Hematopoietic multipotent progenitor cell treated with erythropoietin and hydrocortisone succinate and interleukin-3 and kit ligand, for 4 days (in vitro differentiated cells): ENCODE data around the gene WNT9B.

Experiments used
- DNase-seq: peaks from one replicate; pipeline ENCODE4 v3.0.0-alpha.2; 2015

Gene WNT9B, protein sequence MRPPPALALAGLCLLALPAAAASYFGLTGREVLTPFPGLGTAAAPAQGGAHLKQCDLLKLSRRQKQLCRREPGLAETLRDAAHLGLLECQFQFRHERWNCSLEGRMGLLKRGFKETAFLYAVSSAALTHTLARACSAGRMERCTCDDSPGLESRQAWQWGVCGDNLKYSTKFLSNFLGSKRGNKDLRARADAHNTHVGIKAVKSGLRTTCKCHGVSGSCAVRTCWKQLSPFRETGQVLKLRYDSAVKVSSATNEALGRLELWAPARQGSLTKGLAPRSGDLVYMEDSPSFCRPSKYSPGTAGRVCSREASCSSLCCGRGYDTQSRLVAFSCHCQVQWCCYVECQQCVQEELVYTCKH

DNA sequence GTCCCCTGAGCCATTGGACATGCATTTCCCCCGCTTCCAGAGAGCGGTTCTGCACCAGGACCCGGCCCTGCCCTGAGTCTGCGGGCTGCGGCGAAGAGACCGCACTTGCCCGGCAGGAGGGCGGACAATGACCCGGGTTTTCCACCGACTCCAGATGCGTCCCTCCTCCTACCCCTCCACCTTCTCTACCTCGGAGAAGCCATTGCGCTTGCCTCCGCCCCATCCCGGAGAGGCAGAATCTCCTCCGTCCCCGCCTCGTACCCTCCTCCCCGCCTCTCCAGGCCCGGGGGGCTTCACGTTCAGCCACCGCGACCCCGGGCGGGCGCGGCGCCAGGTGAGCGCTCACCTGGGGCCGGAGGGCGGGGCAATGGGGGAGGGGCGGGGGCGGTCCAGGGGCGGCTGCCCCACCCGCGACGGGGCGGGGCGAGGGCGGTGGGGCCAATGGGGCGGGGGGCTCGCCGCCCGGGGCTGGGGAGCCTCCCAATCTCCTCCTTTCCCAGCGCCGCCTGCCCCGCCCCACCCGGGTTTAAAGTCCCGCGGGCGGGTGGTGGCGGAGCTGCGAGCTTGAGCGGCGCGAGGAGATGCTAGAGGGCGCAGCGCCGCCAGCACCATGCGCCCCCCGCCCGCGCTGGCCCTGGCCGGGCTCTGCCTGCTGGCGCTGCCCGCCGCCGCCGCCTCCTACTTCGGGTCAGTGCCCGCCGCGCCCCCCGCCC is at the start of gene WNT9B:
Gene WNT9B (plus strand): TSS at position 555 of the 713 bp plus-strand sequence. CDS start 56 bp downstream, at position 611.
- DNase-seq, result peak; percentile 54

GRCh38 chr17:46802800-46803199 is 48.6 kb upstream of the WNT9B start:
- no peak for DNase-seq

DNA sequence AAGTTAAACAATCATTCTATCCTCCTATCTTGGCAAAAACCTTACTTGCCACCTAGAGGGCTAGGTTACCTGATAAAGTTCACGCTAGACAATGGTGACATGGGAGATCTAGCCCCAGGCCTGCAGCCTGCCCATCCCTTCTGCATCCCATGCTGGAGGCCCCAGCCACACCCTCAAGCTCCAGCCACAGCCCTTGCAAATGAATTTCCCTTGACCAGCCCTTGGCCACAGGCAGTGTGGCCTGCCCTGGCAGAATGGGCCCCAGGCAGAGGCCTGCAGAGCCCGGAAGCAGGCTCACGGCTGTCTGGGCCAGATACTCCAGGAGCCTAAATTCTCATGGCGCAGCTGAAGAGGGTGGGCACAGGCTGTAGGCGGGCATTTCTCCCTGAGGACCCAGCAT is 47.8 kb upstream of the WNT9B start:
- no peak for DNase-seq

GRCh38 chr17:46805771-46806170 is 45.6 kb upstream of the WNT9B start:
- DNase-seq, result no peak

GRCh38 chr17:46809110-46809571 is 42.2 kb upstream of the WNT9B start:
- no peak for DNase-seq

DNA sequence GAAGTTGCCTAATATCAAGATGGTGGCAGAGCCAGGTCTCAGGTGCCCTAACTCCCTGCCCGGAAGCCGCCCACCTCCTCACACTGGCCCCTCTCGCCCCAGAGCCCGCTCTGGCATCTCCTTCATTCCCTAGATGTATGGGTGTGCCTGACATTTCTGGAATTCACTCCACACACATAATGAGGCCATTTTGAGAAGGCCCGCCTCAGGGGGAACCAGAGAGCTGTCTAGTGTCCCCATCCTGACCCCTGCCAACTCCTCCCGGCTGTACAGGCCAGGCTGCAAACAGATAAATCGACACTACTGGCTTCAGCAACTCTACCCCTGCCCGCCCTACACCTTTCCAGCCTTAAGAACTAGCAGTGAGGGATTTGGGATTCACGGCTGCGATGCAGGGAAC is 40.5 kb upstream of the WNT9B start:
- no peak for DNase-seq

DNA sequence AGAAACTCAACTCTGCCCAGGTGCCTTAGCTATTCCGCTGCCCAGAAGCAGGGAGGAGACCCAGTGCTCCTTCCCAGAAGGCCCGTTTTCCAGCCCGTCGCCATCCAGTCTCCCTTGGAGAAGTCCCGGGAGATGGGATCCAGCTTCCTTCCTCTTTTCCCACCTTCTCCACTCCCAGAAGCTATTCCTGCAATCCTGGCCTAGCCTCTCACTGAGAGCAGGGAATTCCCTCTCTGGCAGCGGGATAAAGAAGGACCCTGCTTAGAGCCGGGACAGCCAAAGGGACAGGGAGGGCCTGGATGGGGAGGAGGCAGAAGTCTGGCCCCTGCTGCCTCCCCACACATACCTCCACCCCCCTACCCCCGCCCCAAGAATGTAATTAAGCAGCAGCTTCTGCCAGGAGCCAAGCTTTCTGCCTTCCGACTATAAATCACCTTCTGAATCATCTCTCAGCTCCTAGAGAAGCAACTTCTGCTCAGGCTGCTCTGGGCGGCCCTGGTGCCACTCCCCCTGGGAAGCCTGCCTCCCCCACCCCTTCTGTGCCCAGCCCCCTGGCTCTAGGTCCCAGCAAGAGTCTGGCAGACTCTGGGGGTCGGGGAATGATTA is 39.3 kb upstream of the WNT9B start:
- no peak for DNase-seq

DNA sequence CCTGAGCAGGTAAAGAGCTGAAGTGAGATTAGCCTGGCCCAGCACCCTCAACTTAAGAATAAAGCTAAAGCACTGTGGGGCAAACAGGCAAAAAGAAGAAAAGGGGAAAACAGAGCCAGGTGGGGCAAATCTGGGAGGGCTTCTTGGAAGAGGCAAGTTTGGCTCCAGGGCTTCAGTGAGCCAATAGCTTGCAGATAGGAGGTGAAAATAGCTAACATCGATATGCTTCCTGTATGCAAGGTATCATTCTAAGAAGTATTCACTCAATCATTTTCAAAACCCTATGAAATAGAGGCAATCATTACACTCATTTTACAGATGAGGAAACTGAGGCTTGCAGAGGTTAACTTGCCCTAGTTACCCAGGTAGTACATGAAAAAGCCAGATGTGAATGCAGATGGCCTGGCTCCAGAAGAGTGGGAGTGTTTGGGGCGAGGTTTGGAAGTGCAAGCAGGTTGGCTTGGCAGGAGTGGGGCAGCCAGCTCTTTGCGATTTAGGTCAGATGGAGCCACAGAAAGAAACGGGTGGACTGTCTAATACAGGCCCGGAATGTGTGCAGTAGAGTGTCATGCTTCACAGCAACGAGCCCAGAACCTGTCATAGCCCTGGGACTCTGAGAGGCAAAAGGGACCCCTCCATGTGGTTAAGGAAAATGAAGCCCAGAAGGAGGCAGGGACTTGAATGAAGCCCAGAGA is 38.6 kb upstream of the WNT9B start:
- DNase-seq, result no peak

GRCh38 chr17:46813920-46814319 is 37.5 kb upstream of the WNT9B start:
- no peak for DNase-seq

DNA sequence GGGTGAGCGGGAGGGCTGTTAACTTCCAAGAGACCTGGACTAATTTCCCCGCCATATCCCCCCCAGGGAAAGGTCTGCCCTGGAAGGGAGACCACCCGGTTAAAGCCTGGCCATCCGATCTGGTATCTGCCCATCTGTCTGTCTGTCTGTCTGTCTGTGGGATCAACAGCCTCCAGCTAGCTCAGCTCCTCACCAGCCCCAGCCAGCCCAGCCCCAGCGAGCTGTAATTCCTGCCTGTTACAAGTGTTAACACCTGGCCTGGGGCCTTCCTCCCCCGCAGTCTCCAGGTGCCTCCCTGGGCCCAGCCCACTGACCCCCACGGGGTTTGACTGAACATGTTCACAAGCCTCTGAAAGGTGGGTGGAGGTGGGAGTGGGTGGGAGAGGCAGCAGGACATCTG is 36.9 kb upstream of the WNT9B start:
- no peak for DNase-seq

GRCh38 chr17:46815474-46816353 is 35.7 kb upstream of the WNT9B start:
- no peak for DNase-seq

DNA sequence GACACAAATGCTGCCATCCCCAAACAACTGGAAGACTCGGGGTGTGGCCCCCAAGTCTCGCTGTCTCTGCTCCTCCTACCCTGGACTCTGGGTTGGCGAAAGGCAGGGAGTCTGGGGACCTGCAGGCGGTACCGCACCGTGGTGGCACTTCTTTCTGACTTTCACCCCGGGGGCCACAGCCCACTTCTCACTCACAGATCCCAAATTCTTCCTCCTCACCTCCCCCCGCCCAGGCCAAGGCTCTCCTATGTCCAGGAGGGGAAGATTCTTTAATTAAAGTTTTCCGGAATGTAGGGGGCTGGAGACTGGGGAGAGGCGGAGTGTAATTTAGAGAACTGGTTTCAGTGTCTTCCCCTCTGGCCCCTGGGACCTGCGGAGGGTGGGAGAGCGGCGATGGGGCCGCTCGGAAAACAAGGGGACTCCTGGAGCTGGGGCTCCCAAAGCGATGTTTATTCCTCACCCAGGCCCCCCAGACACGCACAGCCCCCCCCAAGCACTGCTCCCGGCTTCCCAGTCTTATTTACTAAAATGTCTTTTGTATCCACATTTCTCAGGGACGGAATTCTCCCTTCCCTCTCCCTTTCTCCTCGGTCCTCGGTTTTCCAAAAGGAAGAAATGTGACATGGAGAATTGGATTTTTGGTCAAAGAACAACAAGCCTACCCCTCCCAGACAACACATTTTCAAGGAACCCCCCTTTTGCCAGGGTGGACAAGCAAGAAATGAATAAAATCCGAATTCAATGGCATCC is 34.1 kb upstream of the WNT9B start:
- no peak for DNase-seq

- no peak for DNase-seq
These were observed 33.5 kb upstream of the WNT9B start for GRCh38 chr17:46817901-46818209.

DNA sequence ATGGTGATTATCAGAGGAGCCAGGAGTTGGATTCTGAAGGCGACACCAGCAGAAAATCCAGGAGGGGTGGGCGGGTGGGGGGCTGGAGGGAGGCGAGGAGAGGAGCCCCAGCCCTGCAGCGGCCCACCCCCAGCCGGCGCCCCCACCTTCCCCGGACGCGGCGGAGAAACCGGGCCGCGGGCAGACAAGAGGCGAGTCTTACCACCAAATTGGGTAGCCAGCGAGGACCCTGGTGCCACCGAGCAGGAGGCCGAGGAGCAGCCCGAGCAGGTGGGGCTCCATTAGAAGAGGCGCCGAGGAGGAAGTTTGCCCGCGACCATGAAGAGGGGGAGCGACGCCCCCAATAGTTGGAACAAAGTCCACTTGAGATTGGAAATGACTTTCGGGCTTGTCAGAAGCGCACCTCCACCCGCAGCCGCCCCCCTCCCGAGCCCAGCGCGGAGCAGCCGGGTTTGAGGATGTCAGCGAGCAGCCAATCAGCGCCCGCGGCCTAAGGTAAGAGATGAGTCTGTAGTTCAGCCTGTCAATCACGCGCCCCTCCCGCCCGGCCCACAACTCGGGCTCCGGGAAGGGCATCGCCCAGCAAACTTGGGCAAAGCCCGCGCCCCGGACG is 33.0 kb upstream of the WNT9B start, which contains the start of gene WNT3:
Gene WNT3 (minus strand): TSS at position 377 of the 613 bp plus-strand sequence. CDS start 95 bp downstream, at position 282.
- DNase-seq, result peak; percentile 52

- peak; percentile 63 for DNase-seq
These were observed 32.2 kb upstream of the WNT9B start for GRCh38 chr17:46818929-46819859.

DNA sequence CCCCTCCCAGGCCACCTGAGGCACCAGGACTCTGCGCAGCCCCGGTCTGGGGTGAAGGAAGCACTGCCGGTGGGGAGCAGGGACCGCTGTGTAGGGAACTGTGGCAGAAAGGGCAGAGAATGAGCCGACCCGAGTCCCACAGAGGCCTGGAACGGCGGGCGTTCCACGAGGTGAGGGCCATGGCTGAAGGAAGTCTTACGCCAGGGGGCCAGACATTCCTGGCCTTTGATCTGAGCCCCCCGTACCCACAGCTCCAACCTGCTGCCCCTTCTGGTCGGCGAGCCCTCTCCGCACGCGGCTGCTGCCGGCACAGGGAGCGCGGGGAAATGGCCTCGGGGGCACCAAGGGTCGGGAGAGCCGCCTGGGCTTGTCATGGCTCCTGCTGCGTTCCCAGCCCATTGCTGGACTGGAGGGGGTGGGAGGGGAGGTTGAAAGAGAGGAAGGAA is 31.5 kb upstream of the WNT9B start:
- no peak for DNase-seq

DNA sequence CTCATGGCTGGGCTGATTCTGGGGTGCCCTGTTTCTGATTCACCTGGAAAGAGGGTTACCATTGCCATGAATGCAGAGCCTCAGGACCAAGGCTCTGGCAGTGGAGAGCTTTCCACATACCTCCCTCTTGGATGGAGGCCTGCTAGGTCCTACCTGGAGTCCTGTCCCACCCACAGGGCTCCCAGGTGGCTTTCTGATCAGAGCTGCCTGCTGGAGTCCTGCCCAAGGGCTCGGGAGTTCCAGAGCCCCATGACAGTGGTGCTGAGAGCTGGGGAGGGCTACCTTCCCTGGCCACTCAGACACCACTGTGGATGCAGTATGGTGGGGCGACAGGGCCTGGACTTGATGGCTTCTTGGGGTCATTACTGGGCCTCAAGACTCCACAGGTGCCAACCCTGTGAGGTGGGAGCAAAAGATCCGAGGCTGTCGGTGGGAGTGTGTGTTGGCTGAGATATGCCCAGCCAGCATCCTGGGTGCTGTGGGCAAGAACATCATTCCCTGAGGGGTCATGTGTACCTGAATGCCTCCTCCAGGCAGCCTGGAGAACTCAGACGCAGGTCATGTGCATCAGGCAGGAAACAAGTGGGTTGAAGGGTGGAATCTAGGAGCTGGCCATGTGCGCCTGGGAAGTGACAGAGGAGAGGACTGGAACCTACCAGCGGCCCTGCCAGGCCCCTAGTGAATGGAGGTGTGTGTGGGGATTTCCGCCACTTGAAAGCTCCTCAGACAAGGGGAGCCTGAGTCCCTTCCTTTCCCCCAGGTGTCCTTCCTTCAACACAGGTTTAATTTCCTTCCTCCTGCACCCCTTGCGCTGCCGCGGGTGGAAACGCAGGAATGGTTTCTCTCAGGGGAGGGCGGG is 30.6 kb upstream of the WNT9B start:
- no peak for DNase-seq

DNA sequence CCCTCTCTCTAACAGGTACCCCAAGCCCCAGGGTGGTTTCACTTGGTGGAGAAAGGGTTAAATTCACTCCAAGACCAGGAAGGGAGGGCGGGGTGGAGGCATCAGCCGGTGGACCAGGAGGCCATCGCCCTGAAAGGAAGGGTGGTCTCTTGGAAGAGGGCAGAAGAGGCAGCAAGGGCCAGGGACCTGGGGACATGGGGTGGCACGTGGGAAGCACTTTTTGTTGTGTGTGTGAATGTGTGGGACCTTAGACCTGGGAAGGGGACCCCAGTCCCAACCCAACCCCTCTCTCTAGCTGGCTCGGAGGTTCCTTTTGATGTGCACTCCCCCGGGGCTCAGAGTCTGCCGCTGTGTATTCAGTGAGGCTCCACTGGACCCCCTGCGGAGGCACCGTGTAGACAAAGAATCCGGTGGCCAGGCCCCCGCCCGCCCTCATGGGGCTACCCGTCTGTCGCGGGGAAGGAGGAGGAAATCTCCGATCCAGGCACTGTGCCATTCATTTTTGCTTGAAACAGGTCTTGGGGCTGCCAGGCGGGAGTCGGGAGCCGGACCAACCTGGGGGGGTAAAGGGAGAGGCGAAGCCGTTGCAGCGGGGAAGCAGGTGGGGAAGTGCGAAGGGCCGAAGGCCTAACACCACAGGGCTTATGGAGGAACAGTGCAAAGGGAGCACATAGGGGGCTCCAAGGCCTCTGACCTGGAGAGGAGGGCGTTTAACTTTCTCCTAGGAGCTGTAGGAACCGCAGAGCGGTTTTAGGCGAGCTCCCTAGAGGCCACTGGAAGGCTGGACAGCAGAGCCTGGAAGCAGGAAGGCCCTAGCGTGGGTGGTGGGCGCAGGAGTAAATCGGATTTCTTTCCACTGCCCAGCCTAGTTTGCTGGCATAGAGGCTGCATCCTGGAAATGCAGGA is 29.6 kb upstream of the WNT9B start:
- peak; percentile 28 for DNase-seq
